ACHN (cell line): Measurements from ENCODE around the gene ATP5F1E.

ENCODE experiments used
- DNase-seq: peaks from one replicate; pipeline ENCODE4 v3.0.0-alpha.2; 2015
- in situ Hi-C: cut with HindIII; loops from 2 replicates; pipeline ENCODE4 v1.10.0; 2017; ENCODE audit warnings: low sequenced_read_pairs, low pct_ligation_motif_present, low pct_unique_long_range_greater_than_20kb

The ATP5F1E gene

DNA sequence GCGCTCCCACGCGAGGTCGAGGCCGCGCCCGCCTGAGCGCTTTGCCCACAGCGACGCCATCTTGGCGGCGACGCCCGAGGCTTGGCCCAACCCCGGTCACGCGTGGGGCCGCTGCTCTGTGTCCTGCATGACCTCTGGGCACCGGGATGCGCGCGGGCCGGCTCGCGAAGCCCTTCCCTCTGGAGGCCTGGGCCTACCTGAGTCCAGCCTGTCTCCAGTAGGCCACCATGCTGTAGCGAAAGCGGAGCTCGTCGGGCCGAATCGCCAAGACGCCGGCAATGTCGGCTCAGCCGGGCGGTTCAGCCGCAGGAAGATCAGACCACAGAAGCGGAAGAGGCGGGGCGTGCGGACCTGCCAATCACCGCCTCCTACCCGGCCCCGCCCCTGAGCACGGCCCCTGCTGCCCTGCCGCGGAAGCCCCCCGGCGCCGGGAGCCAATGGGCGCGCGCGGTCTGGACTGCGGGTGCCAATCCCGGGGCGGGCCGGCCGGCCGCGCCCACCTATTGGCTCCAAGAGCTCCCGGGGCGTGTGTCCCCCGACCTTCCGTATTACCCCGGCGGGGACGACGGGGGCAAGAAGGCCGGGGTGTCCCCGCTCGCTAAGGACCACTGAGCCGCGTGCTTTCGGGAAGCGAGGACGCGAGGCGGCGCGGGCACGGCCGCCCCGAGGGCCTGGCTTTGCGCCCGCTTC lies at the start of gene ATP5F1E:
TSS of gene ATP5F1E (minus strand) at position 313 of the 690 bp plus-strand sequence. CDS start at position 229, 84 bp downstream.
- DNase-seq: peak; percentile 91
- in situ Hi-C loops: no loop called here

DNA sequence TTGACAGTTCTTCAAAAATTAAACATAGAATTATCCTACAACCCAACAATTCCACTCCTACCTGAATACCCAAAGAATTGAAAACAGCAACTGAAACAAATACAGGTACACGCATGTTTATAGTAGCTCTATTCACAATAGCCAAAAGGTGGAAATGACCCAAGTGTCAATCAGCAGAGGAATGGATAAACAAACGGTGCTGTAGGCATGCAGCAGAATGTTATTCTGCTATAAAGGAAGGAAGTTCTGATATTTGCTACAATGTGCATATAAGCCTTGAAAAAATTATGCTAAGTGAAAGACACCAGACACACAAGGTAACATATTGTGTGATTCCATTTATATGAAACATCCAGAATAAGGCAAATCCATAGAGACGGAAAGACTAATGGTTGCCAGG lies 48.9 kb upstream of the ATP5F1E start:
- no peak for DNase-seq
- in situ Hi-C loops: no loop called here

GRCh38 chr20:59078231-59078630 lies 46.1 kb upstream of the ATP5F1E start:
- no peak for DNase-seq
- in situ Hi-C loops: no loop called here

DNA sequence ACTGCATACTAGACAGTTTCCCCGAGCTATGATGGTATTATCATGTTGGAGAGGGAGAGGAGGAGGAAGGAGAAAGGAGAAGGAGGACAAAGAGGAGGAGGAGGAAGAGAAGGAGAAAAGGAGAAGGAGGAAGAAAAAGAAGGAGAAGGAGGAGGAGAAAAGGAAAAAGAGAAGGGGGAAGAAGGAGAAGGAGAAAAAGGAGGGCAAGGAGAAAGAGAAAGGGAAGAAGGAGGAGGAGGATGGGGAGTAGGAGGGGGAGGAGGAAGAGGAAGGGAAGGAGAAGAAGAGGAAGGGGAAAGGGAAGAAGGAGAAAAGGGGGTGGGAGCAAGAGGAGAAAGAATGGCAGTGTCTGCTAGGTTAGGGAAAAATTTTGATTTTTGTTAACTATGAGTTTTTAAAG lies 45.6 kb upstream of the ATP5F1E start:
- in situ Hi-C loops: no loop called here

GRCh38 chr20:59075934-59076508 lies 43.9 kb upstream of the ATP5F1E start:
- in situ Hi-C loops: no loop called here
- DNase-seq: no peak

More for the DNA sequence above, 45.6 kb upstream of the ATP5F1E start:
- DNase-seq: no peak

- in situ Hi-C loops: no loop called here
- no peak for DNase-seq
Measured at GRCh38 chr20:59074456-59074855, 42.3 kb upstream of the ATP5F1E start.

DNA sequence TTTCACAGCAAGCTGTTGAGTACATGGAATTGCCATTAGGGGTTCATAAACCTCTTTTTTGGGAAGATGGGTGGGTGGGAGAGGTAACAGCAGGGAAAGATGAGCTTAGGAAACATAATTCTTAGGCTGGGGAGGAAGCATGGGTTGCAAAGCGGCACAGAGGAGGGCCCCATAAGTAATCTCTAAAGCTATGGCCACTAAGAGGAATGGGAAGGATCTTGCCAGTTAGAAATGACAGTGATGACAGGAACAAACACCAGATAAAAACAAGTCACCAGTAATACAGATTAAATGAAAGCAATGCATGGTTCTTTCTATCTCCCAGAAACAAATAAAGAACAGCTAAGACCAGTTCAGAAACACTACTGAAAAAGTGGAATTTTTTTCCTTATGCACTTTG lies 41.4 kb upstream of the ATP5F1E start:
- in situ Hi-C loops: no loop called here
- DNase-seq: no peak

GRCh38 chr20:59071216-59071615 lies 39.1 kb upstream of the ATP5F1E start:
- no peak for DNase-seq
- in situ Hi-C loops: no loop called here

DNA sequence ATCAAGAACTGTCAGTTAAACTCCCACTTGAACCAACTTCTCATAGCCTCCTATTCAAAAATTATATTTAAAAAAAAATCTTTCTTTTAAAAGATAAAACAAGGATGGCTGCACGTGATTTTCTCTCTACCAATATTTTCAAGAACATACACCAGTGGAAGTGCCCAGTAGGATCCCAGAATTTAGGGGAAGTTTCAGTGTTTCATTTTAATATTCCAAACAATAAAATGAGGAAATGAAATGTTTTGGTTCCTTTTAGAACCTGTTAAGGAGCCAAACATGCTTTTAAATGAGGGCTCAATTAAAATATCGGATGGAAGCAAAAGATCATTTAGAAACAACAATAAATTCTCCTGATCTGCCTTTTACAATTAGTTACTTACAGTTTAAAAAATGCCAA lies 36.9 kb upstream of the ATP5F1E start:
- no peak for DNase-seq

DNA sequence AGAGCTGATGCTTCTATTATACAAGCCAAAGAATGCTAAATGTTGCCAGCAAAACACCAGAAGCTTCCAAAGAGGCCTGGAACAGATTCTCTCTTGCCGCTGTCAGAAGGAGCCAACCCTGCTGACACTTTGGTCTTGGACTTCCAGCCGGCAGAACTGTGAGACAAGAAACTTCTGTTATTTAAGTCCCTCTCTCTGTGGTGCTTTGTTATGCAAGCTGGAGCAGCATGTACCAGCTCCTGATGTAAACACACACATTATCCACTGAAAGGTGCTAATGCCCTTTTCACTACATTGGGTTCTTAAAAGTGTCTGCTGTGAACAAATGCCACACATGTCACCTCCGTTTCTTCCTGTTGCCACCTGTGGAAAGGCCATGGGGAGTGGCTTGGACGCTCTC lies 36.4 kb upstream of the ATP5F1E start:
- in situ Hi-C loops: no loop called here
- DNase-seq: no peak

More for the DNA sequence above, 36.9 kb upstream of the ATP5F1E start:
- in situ Hi-C loops: no loop called here

GRCh38 chr20:59064214-59064722 lies 32.1 kb upstream of the ATP5F1E start:
- in situ Hi-C loops: no loop called here
- no peak for DNase-seq

DNA sequence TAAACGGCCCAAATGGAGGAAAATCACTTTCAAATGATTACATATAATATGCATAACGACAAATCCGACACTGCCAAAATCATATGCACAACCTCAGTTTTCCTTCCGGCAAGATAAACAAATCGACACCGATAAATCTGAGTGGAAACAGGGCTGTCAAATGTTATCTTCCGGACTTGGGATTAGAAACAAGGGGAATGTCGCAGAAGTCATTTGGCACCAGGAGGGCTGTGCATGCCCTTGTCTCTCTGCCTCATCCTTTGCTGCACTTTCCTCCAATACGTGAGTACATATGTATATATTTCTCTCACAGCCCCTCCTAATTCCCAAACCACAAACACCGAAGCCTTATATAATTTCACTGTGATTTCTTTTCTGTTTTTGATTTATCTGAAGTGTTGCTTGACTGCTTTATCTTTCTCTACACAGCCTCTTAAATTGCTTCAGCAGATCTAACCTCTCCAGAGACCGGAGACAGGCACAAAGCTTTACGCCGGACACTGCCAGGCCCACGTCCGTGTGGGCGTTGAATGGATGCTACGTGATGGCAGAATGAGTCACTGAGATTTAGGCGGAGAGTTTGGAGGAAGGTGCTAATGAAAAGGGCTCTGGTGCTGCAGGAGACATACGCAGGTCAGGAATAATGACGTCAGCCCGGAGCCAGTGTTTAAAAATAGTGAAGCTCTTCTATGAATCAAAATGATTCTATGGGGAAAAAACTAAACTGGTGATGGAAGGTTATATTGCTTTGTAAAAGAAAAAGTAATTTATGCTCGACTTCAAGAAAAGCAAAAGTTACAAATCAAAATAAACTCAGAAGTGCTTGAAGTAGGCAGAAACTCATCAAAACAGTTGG lies 31.5 kb upstream of the ATP5F1E start:
- no peak for DNase-seq
- in situ Hi-C loops: no loop called here

GRCh38 chr20:59062081-59062480 lies 29.9 kb upstream of the ATP5F1E start:
- in situ Hi-C loops: no loop called here
- no peak for DNase-seq

GRCh38 chr20:59055302-59055701 lies 23.2 kb upstream of the ATP5F1E start:
- peak; percentile 13 for DNase-seq
- in situ Hi-C loops: no loop called here

GRCh38 chr20:59051666-59052185 lies 19.6 kb upstream of the ATP5F1E start:
- DNase-seq: no peak
- in situ Hi-C loops: no loop called here

GRCh38 chr20:59050437-59050836 lies 18.3 kb upstream of the ATP5F1E start:
- in situ Hi-C loops: no loop called here

GRCh38 chr20:59048681-59049030 lies 16.5 kb upstream of the ATP5F1E start:
- in situ Hi-C loops: no loop called here

More at GRCh38 chr20:59050437-59050836, 18.3 kb upstream of the ATP5F1E start:
- no peak for DNase-seq

GRCh38 chr20:59047938-59048680 lies 16.0 kb upstream of the ATP5F1E start:
- in situ Hi-C loops: no loop called here
- no peak for DNase-seq

More at GRCh38 chr20:59048681-59049030, 16.5 kb upstream of the ATP5F1E start:
- DNase-seq: no peak
